HepG2 (cell line): ENCODE measurements around the gene OVOL2. TPM values are rescaled to one million over a fixed set of nuclear protein-coding genes. Genes with fewer than 3 reads are reported as not detected.

Source experiments
- ATAC-seq: fragments of 200-7000 bp; cut with Tn5 transposase; 3 replicates; pipeline ENCODE4 v1.9.1; 2020; ENCODE audit warnings: mild to moderate bottlenecking, moderate library complexity
- BruUV-seq: library from RNA; stranded (reverse); fragments of 400-500 nt; replicated peaks from 2 replicates; lab custom pipeline; 2021; lab: Mats Ljungman, UMichigan
- CTCF ChIA-PET: fragments of 300-600 bp; formaldehyde crosslinking; extraction: SDS; loops from one replicate; lab custom pipeline; 2021; ENCODE audit warnings: low total read pairs, inconsistent platforms, low intra/inter-chr PET ratio; lab: Yijun Ruan, JAX
- POLR2A ChIA-PET: fragments of 350-600 bp; sonication (Branson Sonifier 250); formaldehyde crosslinking; loops from one replicate; lab custom pipeline; 2020; ENCODE audit warnings: antibody characterized with exemption, inconsistent platforms; lab: Yijun Ruan, JAX
- DNase-seq: peaks from one replicate; pipeline ENCODE4 v3.0.0-alpha.2; 2015; ENCODE audit warnings: low spot score
- FAIRE-seq: peaks from 3 replicates; lab custom pipeline; 2011; peaks lifted over from hg19 to GRCh38; lab: Jason Lieb, UNC
- H2AFZ ChIP-seq: one replicate; pipeline ENCODE4 v1.6.1; 2011; ENCODE audit warnings: low read length, inconsistent platforms
- H3K27ac ChIP-seq: fragments of 300-600 bp; 3 replicates; pipeline ENCODE4 v1.8.0; 2011; ENCODE audit warnings: mixed run types, mild to moderate bottlenecking, mixed read lengths, low read length, inconsistent platforms; ENCODE audit not compliant: insufficient read depth; ENCODE audit errors: extremely low read length
- H3K27me3 ChIP-seq, 2 experiments: fragments of 200-600 bp in 1 of 2; 2 replicates in 1 of 2; 3 replicates in 1 of 2; pipeline versions ENCODE4 v1.6.0 to v1.8.0; 2011; ENCODE audit warnings: low read length in 2 of 2, mild to moderate bottlenecking in 2 of 2, moderate library complexity in 2 of 2, inconsistent platforms in 1 of 2; ENCODE audit not compliant: insufficient read depth in 2 of 2, control insufficient read depth in 1 of 2
- H3K36me3 ChIP-seq, 2 experiments: fragments of 200-600 bp in 1 of 2; replicated peaks in 1 of 2; 2 replicates in 1 of 2; 3 replicates in 1 of 2; pipeline versions ENCODE4 v1.5.1 to v1.8.0; 2011; ENCODE audit warnings: low read length in 2 of 2, inconsistent platforms in 1 of 2; ENCODE audit not compliant: insufficient read depth in 2 of 2, control insufficient read depth in 1 of 2
- H3K4me1 ChIP-seq: 2 replicates; pipeline ENCODE4 v1.5.1; 2012; ENCODE audit warnings: low read length, inconsistent platforms; ENCODE audit not compliant: insufficient read depth
- H3K4me2 ChIP-seq: 2 replicates; pipeline ENCODE4 v1.6.0; 2011; ENCODE audit warnings: low read depth, low read length, inconsistent platforms
- H3K4me3 ChIP-seq, 3 experiments: fragments of 200-600 bp in 1 of 3; sonication (generic), shearing (Covaris generic) in 1 of 3; replicated peaks in 1 of 3; 2 replicates each; pipeline ENCODE4 v1.5.1; 2011 to 2016; ENCODE audit warnings: low read length in 3 of 3, inconsistent platforms in 2 of 3, low read depth in 2 of 3, mild to moderate bottlenecking in 2 of 3, control low read depth in 1 of 3, mixed read lengths in 1 of 3; ENCODE audit not compliant: insufficient read depth in 1 of 3
- H3K79me2 ChIP-seq: one replicate; pipeline ENCODE4 v1.6.1; 2011; ENCODE audit warnings: low read length, inconsistent platforms; ENCODE audit not compliant: insufficient read depth
- H3K9ac ChIP-seq: 2 replicates; pipeline ENCODE4 v1.6.0; 2011; ENCODE audit warnings: mild to moderate bottlenecking, low read depth, low read length, inconsistent platforms; ENCODE audit not compliant: insufficient read depth
- H3K9me3 ChIP-seq: 2 replicates; pipeline ENCODE4 v1.5.1; 2012; ENCODE audit warnings: mild to moderate bottlenecking, low read length
- H4K20me1 ChIP-seq: 2 replicates; pipeline ENCODE4 v1.6.0; 2011; ENCODE audit warnings: inconsistent platforms, mild to moderate bottlenecking, low read length, moderate library complexity; ENCODE audit not compliant: insufficient read depth
- AHDC1 ChIP-seq: sonication (generic); formaldehyde crosslinking; IDR thresholded peaks from 2 replicates; pipeline ENCODE4 v1.5.1; 2020; ENCODE audit warnings: mild to moderate bottlenecking, missing genetic modification reagents, borderline replicate concordance
- ELF3 ChIP-seq: IDR thresholded peaks from 2 replicates; pipeline ENCODE4 v1.6.1; 2016; ENCODE audit warnings: missing genetic modification reagents, missing compliant biosample characterization
- FOXO4 ChIP-seq: sonication (generic); formaldehyde crosslinking; conservative IDR thresholded peaks from 2 replicates; pipeline ENCODE4 v1.8.1; 2023; ENCODE audit warnings: missing genetic modification reagents
- POLR2AphosphoS2 ChIP-seq: IDR thresholded peaks from 2 replicates; pipeline ENCODE4 v1.6.1; 2011; ENCODE audit warnings: low read depth, low read length, improper control_type of control experiment
- STAG1 ChIP-seq: sonication (generic); formaldehyde crosslinking; IDR thresholded peaks from 2 replicates; pipeline ENCODE4 v1.4.0; 2020; ENCODE audit warnings: missing genetic modification reagents
- ZNF296 ChIP-seq: sonication (generic); formaldehyde crosslinking; conservative IDR thresholded peaks from 2 replicates; pipeline ENCODE4 v1.5.0; 2020; ENCODE audit warnings: mild to moderate bottlenecking, missing genetic modification reagents
- ZNF513 ChIP-seq: sonication (generic); formaldehyde crosslinking; conservative IDR thresholded peaks from 2 replicates; pipeline ENCODE4 v1.5.0; 2020; ENCODE audit warnings: missing genetic modification reagents
- ZNF687 ChIP-seq: sonication (generic); formaldehyde crosslinking; IDR thresholded peaks from 2 replicates; pipeline ENCODE4 v1.5.1; 2020; ENCODE audit warnings: mild to moderate bottlenecking, missing genetic modification reagents, moderate library complexity
- ZNF710 ChIP-seq: sonication (generic); formaldehyde crosslinking; IDR thresholded peaks from 2 replicates; pipeline ENCODE4 v1.5.0; 2020; ENCODE audit warnings: mild to moderate bottlenecking, missing genetic modification reagents, borderline replicate concordance
- WGBS: methylation state at CpG from one replicate; pipeline ENCODE4 v1.1.6; 2017; ENCODE audit warnings: low lambda C conversion rate; 5-methylcytosine and 5-hydroxymethylcytosine counted together
- in situ Hi-C: cut with HindIII; loops from 2 replicates; pipeline ENCODE4 v1.10.0; 2017; ENCODE audit warnings: low pct_unique_long_range_greater_than_20kb; ENCODE audit not compliant: extremely low pct_ligation_motif_present
- intact Hi-C: fragments of 100-400 bp; cut with micrococcal nuclease; formaldehyde crosslinking; loops from one replicate; pipeline ENCODE4 v1.10.0; 2022; ENCODE audit not compliant: unreplicated experiment
- polyA plus RNA-seq, 8 experiments: library from polyadenylated mRNA; depleted of rRNA in 3 of 8; stranded (reverse) in 7 of 8; unstranded in 1 of 8; fragments of >200 nt; fragmentation: Illumina TruSeq in 4 of 8; extraction: Trizol in 4 of 8; gene quantifications; 2 replicates each; pipeline versions ENCODE4 v1.2.1 to v1.2.3, GENCODE V29; 2011 to 2016; ENCODE audit warnings: low read depth in 4 of 8, missing spikeins in 1 of 8, mixed read lengths in 1 of 8; ENCODE audit not compliant: insufficient read depth in 1 of 8
- total RNA-seq, 5 experiments: library from RNA; depleted of rRNA; stranded (reverse); fragments of >200 nt; fragmentation: Illumina TruSeq; extraction: Trizol; gene quantifications; 2 replicates each; pipeline ENCODE4 v1.2.3, GENCODE V29; 2016; ENCODE audit warnings: low read depth in 1 of 5

OVOL2 gene
- total and polyA plus RNA-seq, 2 of the 13 experiments (the other 11 are each of a cell fraction or from before 2014, with no cell fraction given) = 0.20 to 0.31 TPM

- no peaks in the 10 kb centered on the region for H4K20me1 ChIP-seq
- no peaks in the 10 kb centered on the region for H3K79me2 ChIP-seq
- H3K9ac ChIP-seq = no peak overlapping the region
- no peak overlapping the region for H3K27ac ChIP-seq
- no peaks in the 10 kb centered on the region for H3K9me3 ChIP-seq
- 24% methylated on average over 7 of the region's 7 CpGs for WGBS
- no peak overlapping the region for H3K4me2 ChIP-seq
- no peak for DNase-seq
- H3K4me1 ChIP-seq = no peaks in the 10 kb centered on the region
- H2AFZ ChIP-seq = no peak overlapping the region
- no peaks in the 10 kb centered on the region for H3K36me3 ChIP-seq
- H3K4me3 ChIP-seq = no peak overlapping the region
- no peak for ATAC-seq
- no peak for FAIRE-seq
- ChIA-PET POLR2A (no interaction called here), CTCF (no interaction called here)
- intact Hi-C loops = no loop called here
- in situ Hi-C loops = no loop called here
- peaks cover 0 to 40% of the 10 kb centered on the region in 2 experiments; a peak in 3 of 5 replicates for H3K27me3 ChIP-seq
- BruUV-seq = no TSS peak
- TF ChIP-seq STAG1 (CRISPR knock-in tag) (no peak), AHDC1 (CRISPR knock-in tag) (no peak), FOXO4 (CRISPR knock-in tag) (no peak), POLR2AphosphoS2 (no peak), ZNF296 (no peak), ZNF710 (no peak), ZNF513 (CRISPR knock-in tag) (no peak), ZNF687 (CRISPR knock-in tag) (no peak), ELF3 (CRISPR knock-in tag) (no peak)
Observed at GRCh38 chr20:18091623-18092022, 33.9 kb upstream of the OVOL2 start.
